IMR-90 (cell line): ENCODE measurements around the gene STAT3. TPM values are rescaled to one million over a fixed set of nuclear protein-coding genes. Genes with fewer than 3 reads are reported as not detected.

Experiments used
- ATAC-seq: fragments of 200-7000 bp; cut with Tn5 transposase; 2 replicates; pipeline ENCODE4 v1.9.1; 2020; ENCODE audit warnings: low read depth, mild to moderate bottlenecking, moderate library complexity
- BruUV-seq: library from RNA; stranded (reverse); fragments of 400-500 nt; replicated peaks from 2 replicates; lab custom pipeline; 2021; lab: Mats Ljungman, UMichigan
- CTCF ChIA-PET: fragments of 300-600 bp; formaldehyde crosslinking; extraction: SDS; loops from one replicate; lab custom pipeline; 2021; ENCODE audit warnings: antibody characterized with exemption; lab: Yijun Ruan, JAX
- POLR2A ChIA-PET: fragments of 300-600 bp; sonication (Branson Sonifier 250); formaldehyde crosslinking; loops from one replicate; lab custom pipeline; 2022; ENCODE audit warnings: antibody characterized with exemption; ENCODE audit not compliant: unreplicated experiment; lab: Charles Lee
- DNase-seq: peaks from one replicate; pipeline ENCODE4 v3.0.0; 2013
- H2AFZ ChIP-seq: replicated peaks from 2 replicates; pipeline ENCODE3; 2013; ENCODE audit warnings: low read length, mild to moderate bottlenecking; ENCODE audit not compliant: poor library complexity
- H2AK5ac ChIP-seq: 2 replicates; pipeline ENCODE4 v1.6.1; 2013; ENCODE audit warnings: low read depth, low read length, inconsistent platforms
- H2AK9ac ChIP-seq: replicated peaks from 2 replicates; pipeline ENCODE3; 2013; ENCODE audit warnings: mild to moderate bottlenecking, low read depth, low read length, moderate library complexity; ENCODE audit not compliant: poor library complexity
- H2BK120ac ChIP-seq: 2 replicates; pipeline ENCODE4 v1.6.1; 2013; ENCODE audit warnings: low read depth, low read length, inconsistent platforms
- H2BK15ac ChIP-seq: 3 replicates; pipeline ENCODE4 v1.6.1; 2013; ENCODE audit warnings: low read depth, low read length, inconsistent platforms
- H2BK20ac ChIP-seq: 2 replicates; pipeline ENCODE4 v1.6.1; 2013; ENCODE audit warnings: low read depth, mild to moderate bottlenecking, inconsistent platforms, low read length, moderate library complexity
- H2BK5ac ChIP-seq: 2 replicates; pipeline ENCODE4 v1.6.1; 2013; ENCODE audit warnings: mild to moderate bottlenecking, low read depth, low read length, inconsistent platforms; ENCODE audit not compliant: poor library complexity, severe bottlenecking
- H3K14ac ChIP-seq: replicated peaks from 2 replicates; pipeline ENCODE4 v1.6.1; 2013; ENCODE audit warnings: low read depth, low read length, inconsistent platforms
- H3K18ac ChIP-seq: 2 replicates; pipeline ENCODE4 v1.6.1; 2013; ENCODE audit warnings: low read depth, low read length, control low read depth
- H3K23ac ChIP-seq: 2 replicates; pipeline ENCODE4 v1.6.1; 2013; ENCODE audit warnings: low read depth, low read length, inconsistent platforms
- H3K27ac ChIP-seq: 2 replicates; pipeline ENCODE4 v1.5.1; 2013; ENCODE audit warnings: mild to moderate bottlenecking, control low read depth, low read length; ENCODE audit not compliant: insufficient read depth
- H3K27me3 ChIP-seq: 2 replicates; pipeline ENCODE4 v1.6.1; 2013; ENCODE audit warnings: low read length; ENCODE audit not compliant: control insufficient read depth, insufficient read depth
- H3K36me3 ChIP-seq: 2 replicates; pipeline ENCODE4 v1.6.1; 2013; ENCODE audit warnings: low read length, mixed read lengths; ENCODE audit not compliant: control insufficient read depth, insufficient read depth
- H3K4ac ChIP-seq: 2 replicates; pipeline ENCODE4 v1.6.1; 2013; ENCODE audit warnings: low read depth, low read length, inconsistent platforms
- H3K4me1 ChIP-seq: 2 replicates; pipeline ENCODE4 v1.6.1; 2013; ENCODE audit warnings: low read length, mixed read lengths; ENCODE audit not compliant: control insufficient read depth, insufficient read depth
- H3K4me2 ChIP-seq: 2 replicates; pipeline ENCODE4 v1.6.1; 2013; ENCODE audit warnings: low read depth, mild to moderate bottlenecking, control low read depth, low read length, moderate library complexity
- H3K4me3 ChIP-seq: 2 replicates; pipeline ENCODE4 v1.5.1; 2013; ENCODE audit warnings: low read depth, mild to moderate bottlenecking, control low read depth, low read length, moderate library complexity; ENCODE audit not compliant: insufficient read depth
- H3K56ac ChIP-seq: 2 replicates; pipeline ENCODE4 v1.6.1; 2013; ENCODE audit warnings: low read length, inconsistent platforms; ENCODE audit not compliant: insufficient read depth; ENCODE audit errors: extremely low read depth
- H3K79me1 ChIP-seq, 2 experiments: 2 replicates each; pipeline ENCODE4 v1.6.1; 2013; ENCODE audit warnings: low read length in 2 of 2, inconsistent platforms in 1 of 2, low read depth in 1 of 2
- H3K9ac ChIP-seq: 2 replicates; pipeline ENCODE4 v1.6.1; 2013; ENCODE audit warnings: low read depth, low read length, control low read depth
- H3K9me1 ChIP-seq: 2 replicates; pipeline ENCODE4 v1.6.1; 2013; ENCODE audit warnings: low read length, inconsistent platforms; ENCODE audit not compliant: insufficient read depth
- H3K9me3 ChIP-seq: 2 replicates; pipeline ENCODE4 v1.6.1; 2013; ENCODE audit warnings: low read length; ENCODE audit not compliant: control insufficient read depth, insufficient read depth
- H4K20me1 ChIP-seq: 2 replicates; pipeline ENCODE4 v1.6.1; 2013; ENCODE audit warnings: low read length, inconsistent platforms; ENCODE audit not compliant: insufficient read depth
- H4K5ac ChIP-seq: 2 replicates; pipeline ENCODE4 v1.6.1; 2013; ENCODE audit warnings: mild to moderate bottlenecking, low read depth, low read length, control low read depth
- H4K8ac ChIP-seq, 2 experiments: 2 replicates each; pipeline ENCODE4 v1.6.1; 2013; ENCODE audit warnings: low read depth in 2 of 2, low read length in 2 of 2, control low read depth in 1 of 2, inconsistent platforms in 1 of 2
- H4K91ac ChIP-seq: 2 replicates; pipeline ENCODE4 v1.6.1; 2013; ENCODE audit warnings: low read depth, low read length, inconsistent platforms; ENCODE audit not compliant: insufficient read depth
- BHLHE40 ChIP-seq: fragments of 150-350 bp; IDR thresholded peaks from 2 replicates; pipeline ENCODE4 v1.6.1; 2016; ENCODE audit warnings: mild to moderate bottlenecking, low read depth, low read length
- CEBPB ChIP-seq: IDR thresholded peaks from 2 replicates; pipeline ENCODE4 v1.6.1; 2012; ENCODE audit warnings: low read depth, low read length, improper control_type of control experiment
- CHD1 ChIP-seq: IDR thresholded peaks from 2 replicates; pipeline ENCODE4 v1.6.1; 2012; ENCODE audit warnings: low read depth, low read length, improper control_type of control experiment
- FOS ChIP-seq: fragments of 150-350 bp; IDR thresholded peaks from 2 replicates; pipeline ENCODE4 v1.6.1; 2016; ENCODE audit warnings: low read depth, low read length
- MAFK ChIP-seq: IDR thresholded peaks from 2 replicates; pipeline ENCODE4 v1.6.1; 2012; ENCODE audit warnings: low read depth, low read length, improper control_type of control experiment
- MAZ ChIP-seq: IDR thresholded peaks from 2 replicates; pipeline ENCODE4 v1.6.1; 2012; ENCODE audit warnings: low read depth, mild to moderate bottlenecking, low read length, improper control_type of control experiment, moderate library complexity, borderline replicate concordance
- MXI1 ChIP-seq: IDR thresholded peaks from 2 replicates; pipeline ENCODE4 v1.6.1; 2012; ENCODE audit warnings: low read depth, mild to moderate bottlenecking, low read length, moderate library complexity, borderline replicate concordance
- NFE2L2 ChIP-seq: fragments of 150-350 bp; IDR thresholded peaks from 2 replicates; pipeline ENCODE4 v1.6.1; 2016; ENCODE audit warnings: low read depth, mild to moderate bottlenecking, low read length
- POLR2A ChIP-seq: IDR thresholded peaks from 2 replicates; pipeline ENCODE4 v1.6.1; 2012; ENCODE audit warnings: mild to moderate bottlenecking, low read depth, low read length
- RAD21 ChIP-seq: IDR thresholded peaks from 2 replicates; pipeline ENCODE4 v1.6.1; 2012; ENCODE audit warnings: low read length, improper control_type of control experiment
- RCOR1 ChIP-seq: IDR thresholded peaks from 2 replicates; pipeline ENCODE4 v1.6.1; 2012; ENCODE audit warnings: mild to moderate bottlenecking, low read length, improper control_type of control experiment; ENCODE audit not compliant: insufficient replicate concordance
- RFX5 ChIP-seq: IDR thresholded peaks from 2 replicates; pipeline ENCODE4 v1.8.0; 2012; ENCODE audit warnings: low read depth, mild to moderate bottlenecking, low read length, moderate library complexity
- SMC3 ChIP-seq: fragments of 150-350 bp; IDR thresholded peaks from 2 replicates; pipeline ENCODE4 v1.6.1; 2016; ENCODE audit warnings: low read depth, mild to moderate bottlenecking, antibody characterized with exemption, low read length, moderate library complexity
- WGBS, 2 experiments: methylation state at CpG; one replicate each; pipeline versions ENCODE4 v1.1.5 to v1.1.7; 2013; ENCODE audit warnings: missing lambda C conversion rate in 2 of 2; ENCODE audit not compliant: insufficient read length in 1 of 2; ENCODE audit errors: extremely low coverage in 2 of 2; 5-methylcytosine and 5-hydroxymethylcytosine counted together
- dilution Hi-C: fragments of 300-500 bp; cut with HindIII; formaldehyde crosslinking; loops from one replicate; pipeline ENCODE4 v1.14.3; 2018; ENCODE audit warnings: low sequenced_read_pairs; ENCODE audit not compliant: unreplicated experiment
- in situ Hi-C: fragments of 300-500 bp; cut with MboI; formaldehyde crosslinking; loops from 3 replicates; pipeline ENCODE4 v1.14.3; 2019; ENCODE audit warnings: low sequenced_read_pairs, inconsistent platforms, mixed read lengths
- intact Hi-C: fragments of 100-400 bp; cut with micrococcal nuclease; formaldehyde crosslinking; loops from 2 replicates; pipeline ENCODE4 v1.10.0; 2022
- polyA plus RNA-seq, 3 experiments: library from polyadenylated mRNA; depleted of rRNA; stranded (reverse); fragments of >200 nt; gene quantifications; 2 replicates each; pipeline ENCODE4 v1.2.3, GENCODE V29; 2012; ENCODE audit warnings: low replicate concordance in 1 of 3
- total RNA-seq: library from RNA; depleted of rRNA; stranded (reverse); fragments of >200 nt; gene quantifications from 2 replicates; pipeline ENCODE4 v1.2.3, GENCODE V29; 2012
- TF ChIP-seq, protein P1 (sequence below): fragments of 150-350 bp; IDR thresholded peaks from 2 replicates; pipeline ENCODE4 v1.6.1; 2016; ENCODE audit warnings: low read depth, mild to moderate bottlenecking, low read length, moderate library complexity, borderline replicate concordance
- TF ChIP-seq, protein P2 (sequence below): conservative IDR thresholded peaks from 2 replicates; pipeline ENCODE4 v1.5.1; 2012; ENCODE audit warnings: mild to moderate bottlenecking, low read depth, low read length, improper control_type of control experiment
- TF ChIP-seq, protein P3 (sequence below): fragments of 150-350 bp; IDR thresholded peaks from 2 replicates; pipeline ENCODE4 v1.6.1; 2017; ENCODE audit warnings: mild to moderate bottlenecking, antibody characterized with exemption, low read length, low read depth

Gene STAT3
- total and polyA plus RNA-seq, 2 of the 4 experiments (the other 2 are of a cell fraction): 47.2 to 66.3 TPM

DNA sequence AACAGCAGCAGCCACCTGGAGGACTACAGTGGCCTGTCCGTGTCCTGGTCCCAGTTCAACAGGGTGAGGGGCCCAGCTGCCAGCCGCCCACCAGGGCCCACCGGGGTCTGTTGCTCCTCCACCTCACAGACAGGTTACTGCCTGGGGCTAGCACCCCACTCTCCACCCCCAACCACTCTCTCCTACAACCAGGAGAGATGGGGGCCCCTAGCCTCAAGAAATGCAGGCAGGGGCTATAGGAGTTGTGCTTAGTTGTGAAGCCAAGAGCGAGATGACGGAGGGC is 81.9 kb downstream of the STAT3 start:
- H2BK15ac ChIP-seq: no peak overlapping the region
- in situ Hi-C loops (no loop called here), dilution Hi-C loops (no loop called here), intact Hi-C loops (no loop called here)
- H3K4me2 ChIP-seq: no peak overlapping the region
- H3K18ac ChIP-seq: no peak overlapping the region
- H4K5ac ChIP-seq: no peak overlapping the region
- H3K14ac ChIP-seq: no peak overlapping the region
- H4K91ac ChIP-seq: no peak overlapping the region
- no peak overlapping the region for H2AFZ ChIP-seq
- peaks cover 6% of the 10 kb centered on the region for H3K4me1 ChIP-seq
- TF ChIP-seq CHD1: no peak
- no peak for TF ChIP-seq MAZ
- TF ChIP-seq RCOR1: no peak
- no peak for TF ChIP-seq POLR2A
- no peak for TF ChIP-seq NFE2L2
- no peak for TF ChIP-seq MXI1
- no peak for TF ChIP-seq MAFK
- no peak for TF ChIP-seq FOS
- TF ChIP-seq, protein P1, sequence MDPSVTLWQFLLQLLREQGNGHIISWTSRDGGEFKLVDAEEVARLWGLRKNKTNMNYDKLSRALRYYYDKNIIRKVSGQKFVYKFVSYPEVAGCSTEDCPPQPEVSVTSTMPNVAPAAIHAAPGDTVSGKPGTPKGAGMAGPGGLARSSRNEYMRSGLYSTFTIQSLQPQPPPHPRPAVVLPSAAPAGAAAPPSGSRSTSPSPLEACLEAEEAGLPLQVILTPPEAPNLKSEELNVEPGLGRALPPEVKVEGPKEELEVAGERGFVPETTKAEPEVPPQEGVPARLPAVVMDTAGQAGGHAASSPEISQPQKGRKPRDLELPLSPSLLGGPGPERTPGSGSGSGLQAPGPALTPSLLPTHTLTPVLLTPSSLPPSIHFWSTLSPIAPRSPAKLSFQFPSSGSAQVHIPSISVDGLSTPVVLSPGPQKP: no peak
- TF ChIP-seq BHLHE40: no peak
- no peak for TF ChIP-seq RAD21
- TF ChIP-seq, protein P2, sequence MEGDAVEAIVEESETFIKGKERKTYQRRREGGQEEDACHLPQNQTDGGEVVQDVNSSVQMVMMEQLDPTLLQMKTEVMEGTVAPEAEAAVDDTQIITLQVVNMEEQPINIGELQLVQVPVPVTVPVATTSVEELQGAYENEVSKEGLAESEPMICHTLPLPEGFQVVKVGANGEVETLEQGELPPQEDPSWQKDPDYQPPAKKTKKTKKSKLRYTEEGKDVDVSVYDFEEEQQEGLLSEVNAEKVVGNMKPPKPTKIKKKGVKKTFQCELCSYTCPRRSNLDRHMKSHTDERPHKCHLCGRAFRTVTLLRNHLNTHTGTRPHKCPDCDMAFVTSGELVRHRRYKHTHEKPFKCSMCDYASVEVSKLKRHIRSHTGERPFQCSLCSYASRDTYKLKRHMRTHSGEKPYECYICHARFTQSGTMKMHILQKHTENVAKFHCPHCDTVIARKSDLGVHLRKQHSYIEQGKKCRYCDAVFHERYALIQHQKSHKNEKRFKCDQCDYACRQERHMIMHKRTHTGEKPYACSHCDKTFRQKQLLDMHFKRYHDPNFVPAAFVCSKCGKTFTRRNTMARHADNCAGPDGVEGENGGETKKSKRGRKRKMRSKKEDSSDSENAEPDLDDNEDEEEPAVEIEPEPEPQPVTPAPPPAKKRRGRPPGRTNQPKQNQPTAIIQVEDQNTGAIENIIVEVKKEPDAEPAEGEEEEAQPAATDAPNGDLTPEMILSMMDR: no peak
- no peak for TF ChIP-seq SMC3
- TF ChIP-seq, protein P3, sequence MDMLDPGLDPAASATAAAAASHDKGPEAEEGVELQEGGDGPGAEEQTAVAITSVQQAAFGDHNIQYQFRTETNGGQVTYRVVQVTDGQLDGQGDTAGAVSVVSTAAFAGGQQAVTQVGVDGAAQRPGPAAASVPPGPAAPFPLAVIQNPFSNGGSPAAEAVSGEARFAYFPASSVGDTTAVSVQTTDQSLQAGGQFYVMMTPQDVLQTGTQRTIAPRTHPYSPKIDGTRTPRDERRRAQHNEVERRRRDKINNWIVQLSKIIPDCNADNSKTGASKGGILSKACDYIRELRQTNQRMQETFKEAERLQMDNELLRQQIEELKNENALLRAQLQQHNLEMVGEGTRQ: no peak
- no peak for TF ChIP-seq CEBPB
- no peak for TF ChIP-seq RFX5
- H3K9me1 ChIP-seq: no peaks in the 10 kb centered on the region
- peaks cover 16% of the 10 kb centered on the region for H3K36me3 ChIP-seq
- no peaks in the 10 kb centered on the region for H4K20me1 ChIP-seq
- no peak overlapping the region for H2AK9ac ChIP-seq
- DNase-seq: no peak
- H3K9ac ChIP-seq: no peak overlapping the region
- no peak overlapping the region for H2BK5ac ChIP-seq
- H2AK5ac ChIP-seq: no peak overlapping the region
- ATAC-seq: no peak
- no peak overlapping the region for H3K4me3 ChIP-seq
- WGBS, 2 experiments: no CpG with 5 or more reads among the region's 5 CpGs
- H3K23ac ChIP-seq: no peak overlapping the region
- no peak overlapping the region for H2BK120ac ChIP-seq
- H3K79me1 ChIP-seq: no peaks in the 10 kb centered on the region
- no peaks in the 10 kb centered on the region for H3K27me3 ChIP-seq
- ChIA-PET POLR2A (no interaction called here), CTCF (no interaction called here)
- BruUV-seq: no TSS peak
- H3K9me3 ChIP-seq: no peaks in the 10 kb centered on the region
- H3K27ac ChIP-seq: no peak overlapping the region
- no peak overlapping the region for H2BK20ac ChIP-seq
- H4K8ac ChIP-seq: no peak overlapping the region
- no peak overlapping the region for H3K4ac ChIP-seq
- no peak overlapping the region for H3K56ac ChIP-seq
